DOHH2 (cell line): ENCODE results near the gene IL1RL2.

Experiments used
- EZH2phosphoT487 ChIP-seq: fragments of 200-600 bp; sonication (generic); IDR thresholded peaks from 2 replicates; pipeline ENCODE4 v1.6.1; 2017; ENCODE audit warnings: borderline replicate concordance, mild to moderate bottlenecking, antibody characterized with exemption, low read length, moderate library complexity, mixed read lengths
- TF ChIP-seq, protein P1 (sequence below): fragments of 200-600 bp; sonication (generic); IDR thresholded peaks from one replicate; pipeline ENCODE4 v1.5.1; 2014; ENCODE audit warnings: antibody characterized with exemption, mild to moderate bottlenecking, low read depth, low read length; ENCODE audit not compliant: poor library complexity, severe bottlenecking

DNA sequence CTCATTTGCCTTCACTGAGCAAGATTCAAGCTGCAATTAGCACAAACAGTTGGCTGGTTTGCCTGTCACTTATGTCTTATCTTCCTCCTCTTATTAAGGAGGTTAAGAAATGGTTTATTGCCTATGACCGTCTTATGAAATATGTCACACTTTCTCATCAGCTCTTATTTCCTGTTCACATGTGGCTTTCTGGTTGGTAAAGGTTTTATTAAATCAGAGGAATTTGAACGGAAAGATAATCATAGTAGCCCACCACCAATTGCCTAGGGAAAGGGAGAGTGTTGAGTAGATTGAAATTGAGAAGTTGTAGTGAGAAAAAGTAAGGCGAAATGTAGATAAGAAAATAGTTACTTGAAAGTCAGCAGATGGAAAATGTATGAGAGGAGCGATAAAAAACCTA lies 48.5 kb upstream of the IL1RL2 start:
- no peak for TF ChIP-seq EZH2phosphoT487
- TF ChIP-seq, protein P1, sequence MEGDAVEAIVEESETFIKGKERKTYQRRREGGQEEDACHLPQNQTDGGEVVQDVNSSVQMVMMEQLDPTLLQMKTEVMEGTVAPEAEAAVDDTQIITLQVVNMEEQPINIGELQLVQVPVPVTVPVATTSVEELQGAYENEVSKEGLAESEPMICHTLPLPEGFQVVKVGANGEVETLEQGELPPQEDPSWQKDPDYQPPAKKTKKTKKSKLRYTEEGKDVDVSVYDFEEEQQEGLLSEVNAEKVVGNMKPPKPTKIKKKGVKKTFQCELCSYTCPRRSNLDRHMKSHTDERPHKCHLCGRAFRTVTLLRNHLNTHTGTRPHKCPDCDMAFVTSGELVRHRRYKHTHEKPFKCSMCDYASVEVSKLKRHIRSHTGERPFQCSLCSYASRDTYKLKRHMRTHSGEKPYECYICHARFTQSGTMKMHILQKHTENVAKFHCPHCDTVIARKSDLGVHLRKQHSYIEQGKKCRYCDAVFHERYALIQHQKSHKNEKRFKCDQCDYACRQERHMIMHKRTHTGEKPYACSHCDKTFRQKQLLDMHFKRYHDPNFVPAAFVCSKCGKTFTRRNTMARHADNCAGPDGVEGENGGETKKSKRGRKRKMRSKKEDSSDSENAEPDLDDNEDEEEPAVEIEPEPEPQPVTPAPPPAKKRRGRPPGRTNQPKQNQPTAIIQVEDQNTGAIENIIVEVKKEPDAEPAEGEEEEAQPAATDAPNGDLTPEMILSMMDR: no peak
